ENCODE data around the gene XRCC2. TPM values are rescaled to one million over a fixed set of nuclear protein-coding genes. Genes with fewer than 3 reads are reported as not detected.

The XRCC2 gene
- total RNA-seq, 1 donor from 2014 or later = 1.6 TPM

GRCh38 chr7:152711444-152711944, 35.6 kb upstream of the XRCC2 start:
- DNase-seq (ENCODE audit: low read depth) = no peak
- no peaks in the 10 kb centered on the region for H3K36me3 ChIP-seq (ENCODE audit: insufficient read depth, low read length)
- H3K4me1 ChIP-seq (ENCODE audit: insufficient read depth, low read length) = no peaks in the 10 kb centered on the region
- Mint-ChIP-seq H3K36me3 (ENCODE audit: low read depth, unreplicated experiment) (no peaks in the 10 kb centered on the region), H3K4me1 (ENCODE audit: low read depth, unreplicated experiment) (peaks cover 15% of the 10 kb centered on the region), H3K27ac (ENCODE audit: unreplicated experiment) (no peak overlapping the region), H3K4me3 (ENCODE audit: unreplicated experiment) (no peak overlapping the region), H3K27me3 (ENCODE audit: low read depth, unreplicated experiment) (no peaks in the 10 kb centered on the region), H3K9me3 (ENCODE audit: unreplicated experiment) (no peaks in the 10 kb centered on the region)
- no peak overlapping the region for H2AFZ ChIP-seq (ENCODE audit: low read depth, low read length)
- H3K9ac ChIP-seq (ENCODE audit: low read length) = no peak overlapping the region
- no peaks in the 10 kb centered on the region for H3K79me2 ChIP-seq (ENCODE audit: insufficient read depth, low read length)
- TF ChIP-seq EZH2 (IDR thresholded peaks at IDR 0.05; ENCODE audit: insufficient read depth, low read length) = no peak
- no peak for TF ChIP-seq CTCF (IDR thresholded peaks at IDR 0.05; ENCODE audit: insufficient read depth, low read depth, low read length)
- H3K27me3 ChIP-seq (ENCODE audit: insufficient read depth, low read length) = no peaks in the 10 kb centered on the region
- no peak for FAIRE-seq
- no peak overlapping the region for H3K27ac ChIP-seq (ENCODE audit: low read depth, low read length)
- H3K9me3 ChIP-seq (ENCODE audit: insufficient read depth, low read depth, low read length) = no peaks in the 10 kb centered on the region
- H3K4me2 ChIP-seq (ENCODE audit: low read length) = no peak overlapping the region
- H3K4me3 ChIP-seq (ENCODE audit: insufficient read depth, low read depth, low read length) = no peak overlapping the region
- no peaks in the 10 kb centered on the region for H4K20me1 ChIP-seq (ENCODE audit: insufficient read depth, low read length)

- Mint-ChIP-seq H3K27ac (ENCODE audit: unreplicated experiment) (peak overlapping the region; percentile 54), H3K4me3 (ENCODE audit: unreplicated experiment) (no peak overlapping the region), H3K27me3 (ENCODE audit: low read depth, unreplicated experiment) (no peaks in the 10 kb centered on the region), H3K36me3 (ENCODE audit: low read depth, unreplicated experiment) (no peaks in the 10 kb centered on the region), H3K9me3 (ENCODE audit: unreplicated experiment) (peaks cover 5% of the 10 kb centered on the region), H3K4me1 (ENCODE audit: low read depth, unreplicated experiment) (peaks cover 15% of the 10 kb centered on the region)
- Histone ChIP-seq H3K9me3 (ENCODE audit: insufficient read depth, low read depth, low read length) (peaks cover 2% of the 10 kb centered on the region), H3K27ac (ENCODE audit: low read depth, low read length) (no peak overlapping the region), H4K20me1 (ENCODE audit: insufficient read depth, low read length) (no peaks in the 10 kb centered on the region), H3K4me2 (ENCODE audit: low read length) (peak overlapping the region; percentile 1), H3K4me3 (ENCODE audit: insufficient read depth, low read depth, low read length) (no peak overlapping the region), H3K79me2 (ENCODE audit: insufficient read depth, low read length) (no peaks in the 10 kb centered on the region), H2AFZ (ENCODE audit: low read depth, low read length) (no peak overlapping the region), H3K4me1 (ENCODE audit: insufficient read depth, low read length) (no peaks in the 10 kb centered on the region), H3K9ac (ENCODE audit: low read length) (no peak overlapping the region), H3K27me3 (ENCODE audit: insufficient read depth, low read length) (no peaks in the 10 kb centered on the region), H3K36me3 (ENCODE audit: insufficient read depth, low read length) (no peaks in the 10 kb centered on the region)
- no peak for DNase-seq (ENCODE audit: low read depth)
- TF ChIP-seq CTCF (IDR thresholded peaks at IDR 0.05; ENCODE audit: insufficient read depth, low read depth, low read length) (no peak), EZH2 (IDR thresholded peaks at IDR 0.05; ENCODE audit: insufficient read depth, low read length) (no peak)
- no peak for FAIRE-seq
Measured at GRCh38 chr7:152710153-152710442, 34.2 kb upstream of the XRCC2 start.

GRCh38 chr7:152709287-152710152, 33.6 kb upstream of the XRCC2 start:
- H3K9me3 Mint-ChIP-seq (ENCODE audit: unreplicated experiment) = peaks cover 7% of the 10 kb centered on the region
- H3K4me1 ChIP-seq (ENCODE audit: insufficient read depth, low read length) = no peaks in the 10 kb centered on the region
- peaks cover 15% of the 10 kb centered on the region for H3K4me1 Mint-ChIP-seq (ENCODE audit: low read depth, unreplicated experiment)
- DNase-seq (ENCODE audit: low read depth) (peak; percentile 53), FAIRE-seq (no peak)
- H3K36me3 Mint-ChIP-seq (ENCODE audit: low read depth, unreplicated experiment) = no peaks in the 10 kb centered on the region
- no peak overlapping the region for H2AFZ ChIP-seq (ENCODE audit: low read depth, low read length)
- TF ChIP-seq EZH2 (IDR thresholded peaks at IDR 0.05; ENCODE audit: insufficient read depth, low read length) (no peak), CTCF (IDR thresholded peaks at IDR 0.05; ENCODE audit: insufficient read depth, low read depth, low read length) (no peak)
- H3K9me3 ChIP-seq (ENCODE audit: insufficient read depth, low read depth, low read length) = peaks cover 6% of the 10 kb centered on the region
- no peak overlapping the region for H3K4me3 ChIP-seq (ENCODE audit: insufficient read depth, low read depth, low read length)
- no peaks in the 10 kb centered on the region for H4K20me1 ChIP-seq (ENCODE audit: insufficient read depth, low read length)
- no peaks in the 10 kb centered on the region for H3K27me3 ChIP-seq (ENCODE audit: insufficient read depth, low read length)
- H3K9ac ChIP-seq (ENCODE audit: low read length) = no peak overlapping the region
- H3K27me3 Mint-ChIP-seq (ENCODE audit: low read depth, unreplicated experiment) = no peaks in the 10 kb centered on the region
- no peak overlapping the region for H3K27ac ChIP-seq (ENCODE audit: low read depth, low read length)
- no peak overlapping the region for H3K27ac Mint-ChIP-seq (ENCODE audit: unreplicated experiment)
- H3K4me2 ChIP-seq (ENCODE audit: low read length) = peak overlapping the region; percentile 1
- no peaks in the 10 kb centered on the region for H3K79me2 ChIP-seq (ENCODE audit: insufficient read depth, low read length)
- H3K4me3 Mint-ChIP-seq (ENCODE audit: unreplicated experiment) = no peak overlapping the region
- H3K36me3 ChIP-seq (ENCODE audit: insufficient read depth, low read length) = no peaks in the 10 kb centered on the region

Measured in astrocyte (in vitro differentiated cells and primary cell).